ENCODE measurements around the gene CHAD.
"Not testable (repeated sequence)": the region's sequence is repeated elsewhere in the genome, so short reads cannot be mapped to it uniquely, and the experiment has no call there.

Gene CHAD

DNA sequence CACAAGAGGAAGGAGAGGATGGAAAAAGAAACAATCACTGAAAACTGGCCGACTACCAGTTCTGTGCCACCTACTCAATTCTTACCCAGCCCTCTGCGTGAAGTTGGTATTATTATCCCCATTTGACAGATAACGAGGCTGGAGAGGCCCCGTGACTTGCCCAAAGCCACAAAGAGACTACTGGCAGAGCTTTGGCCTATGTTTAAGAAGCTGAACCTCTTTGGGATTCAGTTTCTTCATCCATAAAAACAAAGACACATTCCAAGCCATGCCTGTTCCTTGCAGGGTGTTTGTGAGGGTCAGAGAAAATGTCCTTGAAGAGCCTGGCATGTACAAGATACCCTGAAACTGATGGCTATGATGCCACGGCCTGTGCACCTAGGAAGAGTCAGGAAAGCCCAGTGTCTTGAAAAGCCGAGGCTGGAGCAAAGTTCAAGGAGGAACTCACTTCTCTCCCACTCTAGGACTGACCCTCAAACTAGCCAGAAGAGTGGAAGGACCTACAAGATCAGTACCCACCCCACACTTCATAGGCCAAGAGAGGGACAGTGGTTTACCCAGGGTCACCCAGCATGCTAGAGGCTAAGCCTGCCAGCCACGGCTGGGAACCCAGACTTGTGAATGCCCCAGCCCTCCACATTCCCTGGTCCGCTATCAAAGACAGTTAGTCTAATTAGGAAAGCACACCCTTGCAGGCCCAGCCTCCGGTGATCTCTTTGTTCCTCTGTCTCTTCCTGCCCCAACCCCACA is 44.3 kb downstream of the CHAD start:
- Histone ChIP-seq H3K4me3 (ENCODE audit: low read depth in 1 of 2, low read length in 2 of 2) (no peak overlapping the region), H3K9me3 (ENCODE audit: control insufficient read depth in 1 of 2, low read length in 2 of 2) (no peaks in the 10 kb centered on the region), H3K4me1 (ENCODE audit: control insufficient read depth in 1 of 2, insufficient read depth in 2 of 2, low read length in 2 of 2) (peaks cover 56 to 60% of the 10 kb centered on the region in 2 donors), H3K36me3 (ENCODE audit: control insufficient read depth in 1 of 2, insufficient read depth in 2 of 2, low read length in 2 of 2) (no peaks in the 10 kb centered on the region), H3K27ac (ENCODE audit: low read depth, low read length) (no peak overlapping the region), H3K27me3 (ENCODE audit: control insufficient read depth in 1 of 2, insufficient read depth in 2 of 2, low read length in 2 of 2) (no peaks in the 10 kb centered on the region), H3K9ac (ENCODE audit: low read depth in 1 of 2, low read length in 2 of 2) (no peak overlapping the region)

GRCh38 chr17:50423553-50424159 is 45.0 kb downstream of the CHAD start:
- H3K9ac ChIP-seq (ENCODE audit: low read depth in 1 of 2, low read length in 2 of 2): no peak overlapping the region
- H3K9me3 ChIP-seq (ENCODE audit: control insufficient read depth in 1 of 2, low read length in 2 of 2): no peaks in the 10 kb centered on the region
- no peak overlapping the region for H3K4me3 ChIP-seq (ENCODE audit: low read depth in 1 of 2, low read length in 2 of 2)
- H3K36me3 ChIP-seq (ENCODE audit: control insufficient read depth in 1 of 2, insufficient read depth in 2 of 2, low read length in 2 of 2): no peaks in the 10 kb centered on the region
- no peaks in the 10 kb centered on the region for H3K27me3 ChIP-seq (ENCODE audit: control insufficient read depth in 1 of 2, insufficient read depth in 2 of 2, low read length in 2 of 2)
- peaks cover 49 to 54% of the 10 kb centered on the region in 2 donors for H3K4me1 ChIP-seq (ENCODE audit: control insufficient read depth in 1 of 2, insufficient read depth in 2 of 2, low read length in 2 of 2)
- H3K27ac ChIP-seq (ENCODE audit: low read depth, low read length): no peak overlapping the region

GRCh38 chr17:50422738-50423137 is 45.9 kb downstream of the CHAD start:
- Histone ChIP-seq H3K9ac (ENCODE audit: low read depth in 1 of 2, low read length in 2 of 2) (no peak overlapping the region), H3K36me3 (ENCODE audit: control insufficient read depth in 1 of 2, insufficient read depth in 2 of 2, low read length in 2 of 2) (no peaks in the 10 kb centered on the region), H3K9me3 (ENCODE audit: control insufficient read depth in 1 of 2, low read length in 2 of 2) (no peaks in the 10 kb centered on the region), H3K27me3 (ENCODE audit: control insufficient read depth in 1 of 2, insufficient read depth in 2 of 2, low read length in 2 of 2) (no peaks in the 10 kb centered on the region), H3K27ac (ENCODE audit: low read depth, low read length) (no peak overlapping the region), H3K4me3 (ENCODE audit: low read depth in 1 of 2, low read length in 2 of 2) (no peak overlapping the region), H3K4me1 (ENCODE audit: control insufficient read depth in 1 of 2, insufficient read depth in 2 of 2, low read length in 2 of 2) (peaks cover 45 to 46% of the 10 kb centered on the region in 2 donors)

DNA sequence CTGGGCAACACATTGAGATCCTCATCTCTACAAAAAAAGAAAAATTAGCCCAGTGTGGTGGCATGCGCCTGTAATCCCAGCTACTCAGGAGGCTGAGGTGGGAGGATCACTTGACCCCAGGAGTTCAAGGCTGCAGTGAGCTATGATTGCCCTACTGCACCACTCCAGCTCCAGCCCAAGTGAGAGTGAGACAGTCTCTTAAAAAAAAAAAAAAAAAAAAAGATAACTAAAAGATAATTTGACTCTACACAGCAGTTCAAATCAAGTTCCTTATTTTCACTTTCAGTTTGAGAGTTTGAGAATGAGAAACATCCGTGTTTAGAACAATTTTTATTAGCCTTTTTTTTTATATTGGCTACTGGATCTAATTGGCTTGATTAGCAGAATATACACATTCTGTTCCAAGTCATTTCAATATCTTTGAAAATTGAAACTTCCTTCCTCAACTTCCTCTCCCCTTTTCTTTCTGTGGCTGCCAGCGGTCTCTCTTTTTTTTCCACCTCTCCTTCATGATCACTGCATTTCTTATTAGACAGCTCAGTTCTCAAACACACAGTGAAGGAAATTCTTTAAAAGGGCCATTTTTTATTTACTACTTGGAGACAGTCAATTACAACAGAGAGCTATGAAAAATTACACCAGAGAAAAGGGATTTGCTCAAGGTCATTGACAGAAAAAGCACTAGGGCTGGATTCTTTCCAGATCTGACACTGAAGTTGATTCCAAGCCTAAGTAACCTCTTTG is 47.2 kb downstream of the CHAD start:
- Histone ChIP-seq H3K4me1 (ENCODE audit: control insufficient read depth in 1 of 2, insufficient read depth in 2 of 2, low read length in 2 of 2) (peaks cover 33% of the 10 kb centered on the region in 2 donors), H3K27me3 (ENCODE audit: control insufficient read depth in 1 of 2, insufficient read depth in 2 of 2, low read length in 2 of 2) (no peaks in the 10 kb centered on the region), H3K4me3 (ENCODE audit: low read depth in 1 of 2, low read length in 2 of 2) (peak overlapping the region; percentile 32 to 62), H3K9ac (ENCODE audit: low read depth in 1 of 2, low read length in 2 of 2) (peak overlapping the region; percentile 3 to 55), H3K27ac (ENCODE audit: low read depth, low read length) (peak overlapping the region; percentile 77), H3K9me3 (ENCODE audit: control insufficient read depth in 1 of 2, low read length in 2 of 2) (no peaks in the 10 kb centered on the region), H3K36me3 (ENCODE audit: control insufficient read depth in 1 of 2, insufficient read depth in 2 of 2, low read length in 2 of 2) (no peaks in the 10 kb centered on the region)

DNA sequence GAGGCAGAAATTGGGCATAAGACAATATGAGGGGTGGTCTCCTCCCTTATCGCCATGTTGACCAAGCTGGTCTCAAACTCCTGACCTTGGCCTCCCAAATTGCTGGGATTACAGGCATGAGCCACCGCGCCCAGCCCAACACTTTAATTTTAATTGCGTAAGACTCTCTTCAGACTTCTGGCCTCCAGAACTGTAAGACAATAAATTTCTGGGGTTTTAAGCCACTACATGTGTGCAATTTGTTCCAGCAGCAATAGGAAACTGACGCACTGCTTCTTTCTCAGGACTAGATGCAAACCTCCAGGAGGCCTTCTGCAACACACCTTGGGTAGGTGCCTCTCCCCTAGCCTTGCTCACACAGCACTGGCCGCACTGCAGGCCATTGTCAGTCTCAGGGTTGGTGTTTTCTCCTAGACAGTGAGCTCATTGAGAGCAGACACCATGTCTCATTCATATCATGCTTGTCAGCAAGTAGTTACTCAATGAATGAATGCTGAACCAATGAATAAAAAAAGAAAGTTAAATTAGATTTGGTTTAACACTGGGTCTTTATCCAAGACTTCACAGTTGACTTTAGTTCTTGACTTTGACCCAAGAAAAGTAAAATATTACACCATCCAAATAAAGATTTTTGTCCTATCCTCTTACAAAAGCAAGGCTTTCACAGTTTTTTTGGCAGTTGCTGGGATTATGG is 48.1 kb downstream of the CHAD start:
- H3K4me3 ChIP-seq (ENCODE audit: low read depth in 1 of 2, low read length in 2 of 2): no peak overlapping the region
- H3K27ac ChIP-seq (ENCODE audit: low read depth, low read length): no peak overlapping the region

DNA sequence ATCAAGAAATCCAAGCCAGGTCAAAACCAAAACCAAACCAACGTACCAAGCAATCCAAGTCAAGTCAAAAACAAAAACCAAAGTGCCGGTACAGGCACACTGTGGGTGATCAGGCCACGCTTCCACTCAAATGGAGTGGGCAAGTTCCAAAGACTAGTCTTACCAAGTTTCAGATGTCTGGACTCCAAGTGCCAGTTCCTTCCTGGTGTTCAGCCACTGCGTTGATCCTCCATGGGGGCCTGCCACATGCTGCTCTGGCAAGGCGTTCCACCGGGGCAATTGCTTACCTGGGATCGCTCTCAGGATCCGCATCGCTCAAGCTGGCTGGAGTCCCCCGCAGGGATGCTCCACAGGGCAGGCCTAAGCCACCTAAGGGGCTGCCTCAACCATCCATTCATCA is 49.1 kb downstream of the CHAD start:
- H3K9ac ChIP-seq (ENCODE audit: low read depth in 1 of 2, low read length in 2 of 2); H3K36me3 ChIP-seq (ENCODE audit: control insufficient read depth in 1 of 2, insufficient read depth in 2 of 2, low read length in 2 of 2); H3K27me3 ChIP-seq (ENCODE audit: control insufficient read depth in 1 of 2, insufficient read depth in 2 of 2, low read length in 2 of 2); H3K4me3 ChIP-seq (ENCODE audit: low read depth in 1 of 2, low read length in 2 of 2); H3K27ac ChIP-seq (ENCODE audit: low read depth, low read length); H3K9me3 ChIP-seq (ENCODE audit: control insufficient read depth in 1 of 2, low read length in 2 of 2): not testable (repeated sequence)
- peaks cover 19 to 20% of the 10 kb centered on the region in 2 donors for H3K4me1 ChIP-seq (ENCODE audit: control insufficient read depth in 1 of 2, insufficient read depth in 2 of 2, low read length in 2 of 2)

More for the DNA sequence above, 48.1 kb downstream of the CHAD start:
- H3K27me3 ChIP-seq (ENCODE audit: control insufficient read depth in 1 of 2, insufficient read depth in 2 of 2, low read length in 2 of 2): no peaks in the 10 kb centered on the region
- H3K36me3 ChIP-seq (ENCODE audit: control insufficient read depth in 1 of 2, insufficient read depth in 2 of 2, low read length in 2 of 2): no peaks in the 10 kb centered on the region
- no peak overlapping the region for H3K9ac ChIP-seq (ENCODE audit: low read depth in 1 of 2, low read length in 2 of 2)
- H3K4me1 ChIP-seq (ENCODE audit: control insufficient read depth in 1 of 2, insufficient read depth in 2 of 2, low read length in 2 of 2): peaks cover 29 to 30% of the 10 kb centered on the region in 2 donors
- no peaks in the 10 kb centered on the region for H3K9me3 ChIP-seq (ENCODE audit: control insufficient read depth in 1 of 2, low read length in 2 of 2)

- no peak overlapping the region for H3K4me3 ChIP-seq (ENCODE audit: low read depth in 1 of 2, low read length in 2 of 2)
- no peak overlapping the region for H3K27ac ChIP-seq (ENCODE audit: low read depth, low read length)
- H3K9me3 ChIP-seq (ENCODE audit: control insufficient read depth in 1 of 2, low read length in 2 of 2): no peaks in the 10 kb centered on the region
- no peaks in the 10 kb centered on the region for H3K27me3 ChIP-seq (ENCODE audit: control insufficient read depth in 1 of 2, insufficient read depth in 2 of 2, low read length in 2 of 2)
- H3K36me3 ChIP-seq (ENCODE audit: control insufficient read depth in 1 of 2, insufficient read depth in 2 of 2, low read length in 2 of 2): no peaks in the 10 kb centered on the region
- peaks cover 0 to 3% of the 10 kb centered on the region in 2 donors for H3K4me1 ChIP-seq (ENCODE audit: control insufficient read depth in 1 of 2, insufficient read depth in 2 of 2, low read length in 2 of 2)
- H3K9ac ChIP-seq (ENCODE audit: low read depth in 1 of 2, low read length in 2 of 2): no peak overlapping the region
Observed at GRCh38 chr17:50414808-50415207, 53.9 kb downstream of the CHAD start.

All from duodenal mucosa (tissue), 2 donors.